IMR-90 (cell line): ENCODE data around the gene KCNH2.

Experiments
- CEBPB ChIP-seq: IDR thresholded peaks from 2 replicates; pipeline ENCODE4 v1.6.1; 2012; ENCODE audit warnings: low read depth, low read length, improper control_type of control experiment
- CTCF ChIP-seq: conservative IDR thresholded peaks from 2 replicates; pipeline ENCODE4 v1.5.1; 2012; ENCODE audit warnings: mild to moderate bottlenecking, low read depth, low read length, improper control_type of control experiment
- ELK1 ChIP-seq: fragments of 150-350 bp; IDR thresholded peaks from 2 replicates; pipeline ENCODE4 v1.6.1; 2016; ENCODE audit warnings: low read depth, mild to moderate bottlenecking, low read length, moderate library complexity, borderline replicate concordance
- FOS ChIP-seq: fragments of 150-350 bp; IDR thresholded peaks from 2 replicates; pipeline ENCODE4 v1.6.1; 2016; ENCODE audit warnings: low read depth, low read length
- MAFK ChIP-seq: IDR thresholded peaks from 2 replicates; pipeline ENCODE4 v1.6.1; 2012; ENCODE audit warnings: low read depth, low read length, improper control_type of control experiment
- MXI1 ChIP-seq: IDR thresholded peaks from 2 replicates; pipeline ENCODE4 v1.6.1; 2012; ENCODE audit warnings: low read depth, mild to moderate bottlenecking, low read length, moderate library complexity, borderline replicate concordance
- NFE2L2 ChIP-seq: fragments of 150-350 bp; IDR thresholded peaks from 2 replicates; pipeline ENCODE4 v1.6.1; 2016; ENCODE audit warnings: low read depth, mild to moderate bottlenecking, low read length
- POLR2A ChIP-seq: IDR thresholded peaks from 2 replicates; pipeline ENCODE4 v1.6.1; 2012; ENCODE audit warnings: mild to moderate bottlenecking, low read depth, low read length
- RAD21 ChIP-seq: IDR thresholded peaks from 2 replicates; pipeline ENCODE4 v1.6.1; 2012; ENCODE audit warnings: low read length, improper control_type of control experiment
- SMC3 ChIP-seq: fragments of 150-350 bp; IDR thresholded peaks from 2 replicates; pipeline ENCODE4 v1.6.1; 2016; ENCODE audit warnings: low read depth, mild to moderate bottlenecking, antibody characterized with exemption, low read length, moderate library complexity
- USF2 ChIP-seq: fragments of 150-350 bp; IDR thresholded peaks from 2 replicates; pipeline ENCODE4 v1.6.1; 2017; ENCODE audit warnings: mild to moderate bottlenecking, antibody characterized with exemption, low read length, low read depth

GRCh38 chr7:150967349-150967748, 10.8 kb downstream of the KCNH2 start:
- TF ChIP-seq RAD21 (no peak), MAFK (no peak), CTCF (no peak), POLR2A (no peak), ELK1 (no peak), USF2 (no peak), SMC3 (no peak), MXI1 (no peak), CEBPB (no peak), FOS (no peak), NFE2L2 (no peak)
